Stimulated activated naive CD8-positive, alpha-beta T cell treated with anti-CD3 and anti-CD28 coated beads, Interleukin-15, Interleukin-2, amounts not matched to agents 100 U/mL and 50 U/mL, for 24 hours (primary cell): Measurements from ENCODE around the gene NCAPD2.

ENCODE experiments used
- ATAC-seq: fragments of 150-1000 bp; cut with Tn5 transposase; one replicate; pipeline ENCODE4 v1.10.0; 2021
- DNase-seq: peaks from one replicate; pipeline ENCODE4 v3.0.0; 2021

Gene NCAPD2, protein sequence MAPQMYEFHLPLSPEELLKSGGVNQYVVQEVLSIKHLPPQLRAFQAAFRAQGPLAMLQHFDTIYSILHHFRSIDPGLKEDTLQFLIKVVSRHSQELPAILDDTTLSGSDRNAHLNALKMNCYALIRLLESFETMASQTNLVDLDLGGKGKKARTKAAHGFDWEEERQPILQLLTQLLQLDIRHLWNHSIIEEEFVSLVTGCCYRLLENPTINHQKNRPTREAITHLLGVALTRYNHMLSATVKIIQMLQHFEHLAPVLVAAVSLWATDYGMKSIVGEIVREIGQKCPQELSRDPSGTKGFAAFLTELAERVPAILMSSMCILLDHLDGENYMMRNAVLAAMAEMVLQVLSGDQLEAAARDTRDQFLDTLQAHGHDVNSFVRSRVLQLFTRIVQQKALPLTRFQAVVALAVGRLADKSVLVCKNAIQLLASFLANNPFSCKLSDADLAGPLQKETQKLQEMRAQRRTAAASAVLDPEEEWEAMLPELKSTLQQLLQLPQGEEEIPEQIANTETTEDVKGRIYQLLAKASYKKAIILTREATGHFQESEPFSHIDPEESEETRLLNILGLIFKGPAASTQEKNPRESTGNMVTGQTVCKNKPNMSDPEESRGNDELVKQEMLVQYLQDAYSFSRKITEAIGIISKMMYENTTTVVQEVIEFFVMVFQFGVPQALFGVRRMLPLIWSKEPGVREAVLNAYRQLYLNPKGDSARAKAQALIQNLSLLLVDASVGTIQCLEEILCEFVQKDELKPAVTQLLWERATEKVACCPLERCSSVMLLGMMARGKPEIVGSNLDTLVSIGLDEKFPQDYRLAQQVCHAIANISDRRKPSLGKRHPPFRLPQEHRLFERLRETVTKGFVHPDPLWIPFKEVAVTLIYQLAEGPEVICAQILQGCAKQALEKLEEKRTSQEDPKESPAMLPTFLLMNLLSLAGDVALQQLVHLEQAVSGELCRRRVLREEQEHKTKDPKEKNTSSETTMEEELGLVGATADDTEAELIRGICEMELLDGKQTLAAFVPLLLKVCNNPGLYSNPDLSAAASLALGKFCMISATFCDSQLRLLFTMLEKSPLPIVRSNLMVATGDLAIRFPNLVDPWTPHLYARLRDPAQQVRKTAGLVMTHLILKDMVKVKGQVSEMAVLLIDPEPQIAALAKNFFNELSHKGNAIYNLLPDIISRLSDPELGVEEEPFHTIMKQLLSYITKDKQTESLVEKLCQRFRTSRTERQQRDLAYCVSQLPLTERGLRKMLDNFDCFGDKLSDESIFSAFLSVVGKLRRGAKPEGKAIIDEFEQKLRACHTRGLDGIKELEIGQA (N-terminal part only)

DNA sequence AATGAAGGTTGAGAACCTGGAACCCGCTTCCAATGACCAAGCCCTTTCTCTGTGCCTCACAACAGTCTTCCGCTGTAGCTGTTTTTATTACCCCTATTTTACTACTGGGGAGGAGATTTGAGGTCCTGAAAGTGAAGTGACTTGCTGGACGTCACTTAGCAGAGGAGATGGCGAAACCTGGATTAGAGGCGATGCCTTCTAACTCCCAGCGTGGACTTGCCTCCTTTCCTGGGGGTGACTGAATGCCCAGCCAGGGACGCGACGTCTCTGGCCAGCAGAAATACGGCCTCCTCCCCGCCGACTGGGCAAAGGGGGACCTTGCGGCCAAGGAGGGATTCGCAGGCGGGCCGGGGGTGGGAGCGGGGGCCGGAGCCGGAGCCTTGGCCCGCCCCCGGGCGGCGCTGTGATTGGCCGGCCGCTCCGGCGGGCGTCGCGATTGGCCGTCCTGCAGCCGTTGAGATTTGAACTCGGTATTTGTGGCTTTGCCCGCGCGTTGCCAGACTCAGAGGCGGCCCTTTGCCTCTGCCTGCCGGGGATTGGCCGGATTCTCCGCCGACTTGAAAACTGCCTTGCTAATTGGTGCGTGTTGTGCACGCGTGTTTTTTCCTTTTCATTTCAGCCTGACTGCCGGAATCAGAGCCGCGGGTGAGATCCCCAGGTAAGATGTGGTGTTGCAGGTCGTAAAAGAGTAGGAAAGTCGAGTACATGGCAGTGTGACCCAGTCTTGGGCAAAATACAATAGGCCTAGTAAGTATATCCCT lies at the start of gene NCAPD2:
Gene NCAPD2, plus strand, starts transcription at position 606 of the 761 bp plus-strand sequence. CDS start 997 bp downstream, outside the sequence.
- DNase-seq (peak; percentile 94), ATAC-seq (peak; percentile 92)

DNA sequence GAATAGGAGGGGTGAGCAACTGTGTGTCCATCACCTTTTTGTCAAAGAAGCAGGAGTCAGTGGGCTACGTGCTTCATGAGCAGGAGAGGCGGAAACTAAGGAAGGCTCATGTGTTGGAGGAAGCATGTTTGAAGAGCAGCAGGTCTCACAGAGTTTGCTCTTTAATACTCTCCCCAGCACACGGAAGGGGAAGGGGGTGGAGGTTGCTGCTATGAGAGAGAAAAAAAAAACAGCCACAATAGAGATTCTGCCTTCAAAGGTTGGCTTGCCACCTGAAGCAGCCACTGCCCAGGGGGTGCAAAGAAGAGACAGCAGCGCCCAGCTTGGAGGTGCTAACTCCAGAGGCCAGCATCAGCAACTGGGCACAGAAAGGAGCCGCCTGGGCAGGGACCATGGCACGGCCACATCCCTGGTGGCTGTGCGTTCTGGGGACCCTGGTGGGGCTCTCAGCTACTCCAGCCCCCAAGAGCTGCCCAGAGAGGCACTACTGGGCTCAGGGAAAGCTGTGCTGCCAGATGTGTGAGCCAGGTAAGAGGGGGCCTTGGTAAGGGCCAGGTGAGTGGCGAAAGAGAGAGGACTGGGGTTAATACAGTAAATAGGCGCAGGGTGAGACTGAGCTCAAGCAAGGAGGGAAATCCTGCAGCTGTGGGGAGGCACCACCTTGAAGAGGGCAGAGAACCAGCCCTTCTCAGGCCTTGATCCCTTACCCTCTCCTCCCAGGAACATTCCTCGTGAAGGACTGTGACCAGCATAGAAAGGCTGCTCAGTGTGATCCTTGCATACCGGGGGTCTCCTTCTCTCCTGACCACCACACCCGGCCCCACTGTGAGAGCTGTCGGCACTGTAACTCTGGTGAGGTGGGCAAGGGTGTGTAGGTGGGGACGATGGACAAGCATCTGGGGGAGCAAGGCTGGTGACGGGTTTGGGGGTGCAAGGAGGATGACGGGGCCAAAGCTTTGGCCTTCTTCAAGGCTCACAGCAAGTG lies 48.9 kb upstream of the NCAPD2 start, which contains the start of gene CD27:
Gene CD27, plus strand, starts transcription at position 252 of the 985 bp plus-strand sequence. Its CDS starts 141 bp downstream, at position 393.
- DNase-seq (peak; percentile 51), ATAC-seq (peak; percentile 5)

DNA sequence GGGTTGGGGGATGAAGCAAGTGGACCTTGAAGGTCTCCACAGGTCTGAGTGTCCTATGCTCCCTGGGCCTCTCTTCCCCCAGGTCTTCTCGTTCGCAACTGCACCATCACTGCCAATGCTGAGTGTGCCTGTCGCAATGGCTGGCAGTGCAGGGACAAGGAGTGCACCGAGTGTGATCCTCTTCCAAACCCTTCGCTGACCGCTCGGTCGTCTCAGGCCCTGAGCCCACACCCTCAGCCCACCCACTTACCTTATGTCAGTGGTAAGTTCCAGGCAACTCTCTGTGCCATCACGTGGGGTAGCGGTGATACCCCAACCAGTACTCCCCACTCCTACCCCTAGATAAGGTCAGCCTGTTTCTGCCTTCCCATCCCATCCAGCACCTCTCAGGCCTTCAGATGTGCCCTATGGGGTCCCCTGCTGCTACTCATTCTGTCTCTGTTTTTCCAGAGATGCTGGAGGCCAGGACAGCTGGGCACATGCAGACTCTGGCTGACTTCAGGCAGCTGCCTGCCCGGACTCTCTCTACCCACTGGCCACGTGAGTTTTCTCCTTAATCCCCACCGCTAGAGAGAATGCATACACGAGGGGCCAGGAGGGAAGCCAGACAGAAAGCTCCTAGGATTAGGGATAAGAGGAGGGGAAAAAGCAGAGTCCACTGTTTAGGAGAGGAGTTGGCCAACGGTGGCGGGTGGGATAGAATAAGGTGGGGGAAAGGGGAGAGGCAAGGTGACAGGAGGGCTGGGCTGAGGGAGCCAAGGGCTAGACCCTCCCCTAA lies 43.6 kb upstream of the NCAPD2 start:
- peak; percentile 31 for DNase-seq
- no peak for ATAC-seq

DNA sequence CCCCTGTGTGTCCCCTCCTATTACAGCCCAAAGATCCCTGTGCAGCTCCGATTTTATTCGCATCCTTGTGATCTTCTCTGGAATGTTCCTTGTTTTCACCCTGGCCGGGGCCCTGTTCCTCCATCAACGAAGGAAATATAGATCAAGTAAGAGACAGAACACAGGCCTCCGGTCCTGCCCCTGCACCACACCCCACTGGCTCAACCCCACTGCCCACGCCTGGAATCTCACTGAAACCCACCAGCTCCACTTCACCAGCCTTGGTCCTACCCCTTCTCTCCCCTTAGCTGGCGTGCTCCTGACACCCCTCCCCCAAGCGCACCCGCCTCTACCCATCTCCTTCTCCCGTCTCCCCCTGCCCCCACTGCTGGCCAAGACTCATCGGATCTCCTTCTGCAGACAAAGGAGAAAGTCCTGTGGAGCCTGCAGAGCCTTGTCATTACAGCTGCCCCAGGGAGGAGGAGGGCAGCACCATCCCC lies 43.0 kb upstream of the NCAPD2 start:
- peak; percentile 74 for DNase-seq
- peak; percentile 20 for ATAC-seq

DNA sequence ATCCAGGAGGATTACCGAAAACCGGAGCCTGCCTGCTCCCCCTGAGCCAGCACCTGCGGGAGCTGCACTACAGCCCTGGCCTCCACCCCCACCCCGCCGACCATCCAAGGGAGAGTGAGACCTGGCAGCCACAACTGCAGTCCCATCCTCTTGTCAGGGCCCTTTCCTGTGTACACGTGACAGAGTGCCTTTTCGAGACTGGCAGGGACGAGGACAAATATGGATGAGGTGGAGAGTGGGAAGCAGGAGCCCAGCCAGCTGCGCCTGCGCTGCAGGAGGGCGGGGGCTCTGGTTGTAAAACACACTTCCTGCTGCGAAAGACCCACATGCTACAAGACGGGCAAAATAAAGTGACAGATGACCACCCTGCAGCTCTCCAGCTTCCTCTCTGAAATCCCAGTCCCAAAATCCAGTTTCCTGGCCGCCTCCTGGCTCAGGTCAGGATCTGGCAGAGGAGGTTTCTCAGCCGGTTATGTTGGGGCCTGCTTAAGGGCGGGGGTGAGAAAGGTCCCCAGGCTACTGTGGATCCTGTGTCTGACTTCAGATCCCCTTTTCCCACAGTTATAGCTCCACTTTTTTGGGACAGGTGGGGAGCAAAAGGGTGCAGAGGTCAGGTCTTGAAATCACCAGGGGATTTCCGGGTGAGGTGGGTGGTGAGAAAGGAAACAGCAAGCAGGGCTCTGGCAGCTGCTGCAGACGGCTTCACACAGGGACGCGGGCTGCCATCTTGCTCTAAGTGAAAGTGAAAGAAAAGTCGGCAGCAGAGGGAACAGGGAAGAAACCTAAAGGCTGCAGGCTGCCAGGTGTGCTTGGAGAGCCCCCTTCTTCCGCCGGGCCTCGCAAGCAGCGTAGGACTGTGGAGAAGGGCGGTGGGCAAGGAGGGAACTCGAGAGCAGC lies 42.3 kb upstream of the NCAPD2 start, which contains the start of gene TAPBPL:
Gene TAPBPL, plus strand, starts transcription at position 695 of the 897 bp plus-strand sequence. CDS start 207 bp downstream, outside the sequence.
- ATAC-seq (peak; percentile 68), DNase-seq (peak; percentile 82)

DNA sequence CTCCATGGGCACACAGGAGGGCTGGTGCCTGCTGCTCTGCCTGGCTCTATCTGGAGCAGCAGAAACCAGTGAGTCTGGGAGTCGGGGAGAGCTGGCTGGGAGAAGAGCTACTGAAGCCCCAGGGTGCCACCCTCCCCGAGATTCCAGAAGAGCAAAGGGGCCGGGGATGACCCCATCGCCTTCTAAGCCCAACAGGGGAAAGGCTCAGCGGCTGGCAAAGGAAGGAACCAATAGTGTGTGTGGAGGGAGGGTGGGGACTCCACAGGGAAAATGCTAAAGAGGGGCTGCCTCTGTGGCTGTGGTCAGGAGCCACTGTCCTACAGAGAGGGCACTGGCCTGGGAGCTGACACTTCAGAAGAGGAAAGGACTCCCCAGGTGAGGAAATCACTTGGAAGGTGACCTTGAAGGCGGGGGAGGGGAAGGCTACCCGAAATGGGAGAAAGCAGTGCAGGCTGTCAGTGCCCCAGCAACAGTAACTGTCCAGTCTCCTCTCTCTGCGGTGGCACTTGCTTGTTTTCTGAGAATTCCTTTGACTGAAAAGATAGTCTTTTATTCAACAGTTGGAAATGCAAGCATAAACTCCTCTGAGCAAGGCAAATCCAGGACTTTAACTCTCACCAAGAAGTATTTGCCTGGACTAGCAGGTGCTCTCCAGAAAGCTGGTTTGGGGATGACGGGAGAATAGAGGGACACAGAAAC lies 41.5 kb upstream of the NCAPD2 start:
- DNase-seq: peak; percentile 54
- ATAC-seq: no peak

DNA sequence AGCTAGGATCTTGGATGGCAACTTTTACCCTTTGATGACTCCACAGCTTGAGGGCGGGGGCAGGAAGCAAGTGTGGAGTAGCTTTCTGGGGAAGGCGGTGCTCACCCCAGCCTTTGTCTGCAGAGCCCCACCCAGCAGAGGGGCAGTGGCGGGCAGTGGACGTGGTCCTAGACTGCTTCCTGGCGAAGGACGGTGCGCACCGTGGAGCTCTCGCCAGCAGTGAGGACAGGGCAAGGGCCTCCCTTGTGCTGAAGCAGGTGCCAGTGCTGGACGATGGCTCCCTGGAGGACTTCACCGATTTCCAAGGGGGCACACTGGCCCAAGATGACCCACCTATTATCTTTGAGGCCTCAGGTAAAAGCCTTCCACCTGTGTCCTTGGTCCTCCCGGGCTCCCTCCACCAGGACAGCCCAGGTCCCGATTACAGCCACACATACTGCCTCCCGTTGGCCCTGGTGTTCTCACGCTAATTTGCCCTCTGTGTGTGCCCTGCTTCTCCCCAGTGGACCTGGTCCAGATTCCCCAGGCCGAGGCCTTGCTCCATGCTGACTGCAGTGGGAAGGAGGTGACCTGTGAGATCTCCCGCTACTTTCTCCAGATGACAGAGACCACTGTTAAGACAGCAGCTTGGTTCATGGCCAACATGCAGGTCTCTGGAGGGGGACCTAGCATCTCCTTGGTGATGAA lies 40.8 kb upstream of the NCAPD2 start:
- peak; percentile 60 for DNase-seq
- ATAC-seq: no peak

DNA sequence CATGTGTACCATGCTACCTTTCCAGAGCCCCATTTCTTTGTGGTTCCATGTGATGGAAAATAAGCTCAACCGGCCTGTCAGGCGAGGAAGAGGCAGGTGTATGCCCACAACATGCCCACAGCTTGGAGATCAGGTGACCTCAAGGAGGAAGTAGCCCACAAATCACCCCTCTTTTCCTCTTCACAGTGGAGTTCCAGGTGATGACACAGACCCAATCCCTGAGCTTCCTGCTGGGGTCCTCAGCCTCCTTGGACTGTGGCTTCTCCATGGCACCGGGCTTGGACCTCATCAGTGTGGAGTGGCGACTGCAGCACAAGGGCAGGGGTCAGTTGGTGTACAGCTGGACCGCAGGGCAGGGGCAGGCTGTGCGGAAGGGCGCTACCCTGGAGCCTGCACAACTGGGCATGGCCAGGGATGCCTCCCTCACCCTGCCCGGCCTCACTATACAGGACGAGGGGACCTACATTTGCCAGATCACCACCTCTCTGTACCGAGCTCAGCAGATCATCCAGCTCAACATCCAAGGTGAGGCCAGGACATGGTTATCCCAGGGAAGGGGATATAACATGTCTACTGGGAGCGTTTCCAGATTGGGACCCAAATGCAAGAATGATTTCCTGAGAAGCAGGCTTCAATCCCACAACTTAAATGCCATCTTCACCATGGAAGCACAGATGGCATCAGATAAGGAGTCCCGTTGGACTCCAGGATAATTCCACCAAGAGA lies 36.5 kb upstream of the NCAPD2 start:
- DNase-seq (no peak), ATAC-seq (no peak)

DNA sequence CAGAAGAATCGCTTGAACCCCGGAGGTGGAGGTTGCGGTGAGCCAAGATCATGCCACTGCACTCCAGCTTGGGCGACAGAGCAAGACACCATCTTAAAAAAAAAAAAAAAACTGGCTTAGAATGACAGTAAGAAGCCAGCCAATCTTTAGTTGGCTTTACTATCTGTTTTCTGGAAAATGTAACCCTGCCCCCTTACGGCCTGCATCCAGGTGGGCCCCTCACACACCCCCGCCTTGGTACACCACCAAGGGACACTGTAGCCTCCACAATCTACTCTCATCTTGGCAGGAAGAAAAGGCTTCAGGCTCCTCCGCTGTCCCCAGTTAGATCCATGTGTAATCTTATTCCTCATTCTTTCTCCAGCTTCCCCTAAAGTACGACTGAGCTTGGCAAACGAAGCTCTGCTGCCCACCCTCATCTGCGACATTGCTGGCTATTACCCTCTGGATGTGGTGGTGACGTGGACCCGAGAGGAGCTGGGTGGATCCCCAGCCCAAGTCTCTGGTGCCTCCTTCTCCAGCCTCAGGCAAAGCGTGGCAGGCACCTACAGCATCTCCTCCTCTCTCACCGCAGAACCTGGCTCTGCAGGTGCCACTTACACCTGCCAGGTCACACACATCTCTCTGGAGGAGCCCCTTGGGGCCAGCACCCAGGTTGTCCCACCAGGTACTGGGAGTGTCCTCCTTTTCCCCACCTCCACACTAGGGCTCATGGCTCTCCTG lies 35.5 kb upstream of the NCAPD2 start:
- ATAC-seq: no peak
- no peak for DNase-seq

DNA sequence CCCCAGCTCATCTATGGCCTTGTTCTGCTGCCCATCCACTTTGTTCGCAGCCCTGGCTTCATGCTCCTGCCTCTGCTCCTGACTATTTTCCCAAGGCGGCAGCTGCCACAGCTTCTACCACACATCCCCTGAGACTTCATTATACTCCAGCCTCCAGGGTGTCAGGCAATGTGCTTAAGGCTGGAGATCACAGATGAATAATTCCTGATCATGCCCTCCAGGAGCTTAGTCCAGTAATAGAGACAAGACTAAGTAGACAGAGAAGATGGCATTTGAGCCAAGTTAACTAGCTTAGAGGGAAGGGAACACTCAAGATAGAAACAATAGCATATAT lies 34.9 kb upstream of the NCAPD2 start:
- DNase-seq: no peak
- no peak for ATAC-seq

DNA sequence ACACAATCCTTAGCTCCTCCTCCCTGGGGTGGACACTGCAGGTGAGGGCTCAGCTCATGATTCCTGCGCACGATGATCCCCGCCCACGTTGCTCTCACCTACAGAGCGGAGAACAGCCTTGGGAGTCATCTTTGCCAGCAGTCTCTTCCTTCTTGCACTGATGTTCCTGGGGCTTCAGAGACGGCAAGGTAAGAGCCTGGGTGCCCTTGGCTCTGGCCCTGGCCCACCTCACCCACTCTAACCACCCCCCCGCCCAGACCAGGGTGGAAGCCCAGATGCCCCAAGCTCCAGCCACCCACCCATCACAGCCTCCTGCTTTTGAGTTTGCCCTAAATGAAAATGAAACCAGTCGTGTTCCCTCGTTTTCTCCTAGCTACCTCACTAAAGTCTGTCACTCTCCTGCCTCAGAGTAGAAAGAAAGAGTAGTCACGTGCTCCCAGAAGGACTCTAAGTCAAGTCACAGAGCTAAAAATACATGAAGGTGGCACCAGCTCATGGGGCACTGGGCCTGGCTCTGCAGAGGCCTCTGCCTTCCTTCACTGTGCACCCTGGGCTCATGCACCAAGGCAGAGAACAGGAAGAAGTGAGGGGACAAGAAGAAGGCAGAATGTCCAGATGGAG lies 33.0 kb upstream of the NCAPD2 start:
- DNase-seq (no peak), ATAC-seq (peak; percentile 17)

DNA sequence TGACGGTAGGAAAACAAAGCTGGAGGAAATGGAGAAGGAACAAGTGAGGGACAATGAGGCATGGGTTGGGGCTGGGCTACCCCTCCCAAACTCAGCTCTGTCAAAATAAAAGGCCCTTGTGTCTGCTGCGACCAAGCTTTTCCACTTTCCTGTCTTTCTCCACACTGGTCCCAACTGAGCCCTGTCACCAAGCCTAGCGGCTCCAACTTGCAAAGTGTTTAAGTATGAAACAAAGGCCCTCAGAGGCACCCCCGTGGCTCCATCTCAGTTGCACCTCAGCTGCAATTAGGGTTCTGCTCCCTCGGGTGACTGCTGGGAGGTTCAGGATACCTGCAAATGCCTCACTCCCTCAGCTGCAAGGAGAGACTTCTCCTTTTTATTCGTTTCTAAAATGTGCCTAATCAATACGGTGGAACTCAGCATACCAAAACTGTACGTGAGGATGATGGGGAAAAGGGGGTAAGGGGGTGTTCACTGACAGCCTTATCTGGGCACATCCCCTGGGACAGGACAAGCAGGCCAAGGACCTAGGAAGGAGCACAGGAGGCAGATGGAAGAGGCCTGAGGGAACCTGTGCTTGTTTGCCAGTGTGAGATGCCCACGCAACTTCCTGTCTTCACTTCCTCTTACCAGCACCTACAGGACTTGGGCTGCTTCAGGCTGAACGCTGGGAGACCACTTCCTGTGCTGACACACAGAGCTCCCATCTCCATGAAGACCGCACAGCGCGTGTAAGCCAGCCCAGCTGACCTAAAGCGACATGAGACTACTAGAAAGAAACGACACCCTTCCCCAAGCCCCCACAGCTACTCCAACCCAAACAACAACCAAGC lies 32.3 kb upstream of the NCAPD2 start:
- DNase-seq (peak; percentile 87), ATAC-seq (peak; percentile 89)

DNA sequence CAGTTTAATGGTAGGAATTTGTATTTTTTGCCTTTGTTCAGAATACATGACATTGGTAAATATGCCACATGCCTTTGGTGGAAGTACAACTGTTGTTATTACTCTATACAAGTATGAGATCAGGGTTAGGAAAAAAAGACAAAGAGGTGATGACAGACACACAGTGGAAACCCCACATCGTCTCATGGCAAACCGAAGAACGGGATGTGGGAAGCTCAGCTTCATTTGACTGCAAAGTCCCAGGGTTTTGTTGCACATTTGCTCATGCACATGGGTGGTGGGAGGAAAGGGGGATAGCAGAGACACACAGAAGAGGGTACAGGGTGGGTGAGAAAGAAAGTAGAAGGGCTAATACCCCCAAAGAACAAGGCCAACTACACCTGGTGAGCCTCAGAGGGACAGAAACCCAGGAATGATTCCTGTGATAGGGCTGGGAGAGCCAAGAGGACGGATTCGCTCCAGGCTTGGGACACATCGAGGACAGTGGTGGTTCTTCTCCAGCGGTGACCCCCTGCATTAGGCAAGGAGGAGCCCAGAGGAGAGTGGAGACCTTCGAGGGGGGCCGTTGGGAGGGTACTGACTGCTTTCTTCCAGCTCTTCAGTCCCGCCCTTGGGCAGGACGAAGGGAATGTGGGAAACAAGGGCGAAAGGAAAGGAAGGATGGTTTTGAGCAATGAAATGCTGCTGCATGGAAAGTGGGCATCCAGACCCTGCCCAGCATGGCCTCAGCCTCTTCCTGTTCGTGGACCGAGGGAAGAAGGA lies 31.5 kb upstream of the NCAPD2 start:
- peak; percentile 59 for DNase-seq
- ATAC-seq: peak; percentile 60
